Measurements from ENCODE around the gene TNFAIP8L2. TPM values are rescaled to one million over a fixed set of nuclear protein-coding genes. Genes with fewer than 3 reads are reported as not detected.
"Not testable (repeated sequence)": the region's sequence is repeated elsewhere in the genome, so short reads cannot be mapped to it uniquely, and the experiment has no call there.

TNFAIP8L2 gene
- total and polyA plus RNA-seq, 9 donors = 0.48 to 4.6 (median 2.1) TPM

GRCh38 chr1:151197863-151198253 lies 41.4 kb downstream of the TNFAIP8L2 start:
- H3K27me3 ChIP-seq = no peaks in the 10 kb centered on the region
- TF ChIP-seq EP300 (IDR thresholded peaks at IDR 0.05) (no peak), POLR2A (IDR thresholded peaks at IDR 0.05) (no peak)
- TF ChIP-seq, protein P1, sequence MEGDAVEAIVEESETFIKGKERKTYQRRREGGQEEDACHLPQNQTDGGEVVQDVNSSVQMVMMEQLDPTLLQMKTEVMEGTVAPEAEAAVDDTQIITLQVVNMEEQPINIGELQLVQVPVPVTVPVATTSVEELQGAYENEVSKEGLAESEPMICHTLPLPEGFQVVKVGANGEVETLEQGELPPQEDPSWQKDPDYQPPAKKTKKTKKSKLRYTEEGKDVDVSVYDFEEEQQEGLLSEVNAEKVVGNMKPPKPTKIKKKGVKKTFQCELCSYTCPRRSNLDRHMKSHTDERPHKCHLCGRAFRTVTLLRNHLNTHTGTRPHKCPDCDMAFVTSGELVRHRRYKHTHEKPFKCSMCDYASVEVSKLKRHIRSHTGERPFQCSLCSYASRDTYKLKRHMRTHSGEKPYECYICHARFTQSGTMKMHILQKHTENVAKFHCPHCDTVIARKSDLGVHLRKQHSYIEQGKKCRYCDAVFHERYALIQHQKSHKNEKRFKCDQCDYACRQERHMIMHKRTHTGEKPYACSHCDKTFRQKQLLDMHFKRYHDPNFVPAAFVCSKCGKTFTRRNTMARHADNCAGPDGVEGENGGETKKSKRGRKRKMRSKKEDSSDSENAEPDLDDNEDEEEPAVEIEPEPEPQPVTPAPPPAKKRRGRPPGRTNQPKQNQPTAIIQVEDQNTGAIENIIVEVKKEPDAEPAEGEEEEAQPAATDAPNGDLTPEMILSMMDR (IDR thresholded peaks at IDR 0.05) = no peak
- 3 to 5% (median 5%) methylated on average over 10 of the region's 10 CpGs for WGBS, 3 donors
- H3K4me3 ChIP-seq = peak overlapping the region; percentile 76
- intact Hi-C loops (cut with DNase I) = loop anchor here in 3 of 4 donors (5.0 to 10.0 kb wide), 3 partner anchors 54 to 127 kb away; partner anchors contain the start of genes PSMD4 (in 2 of the 3) and PI4KB (in 1 of the 3)
- peak overlapping the region in 1 of 2 donors; percentile 81 for H3K27ac ChIP-seq
- DNase-seq = no peak
- H3K36me3 ChIP-seq = no peaks in the 10 kb centered on the region
- H3K9me3 ChIP-seq = no peaks in the 10 kb centered on the region
- peaks cover 6% of the 10 kb centered on the region for H3K4me1 ChIP-seq (ENCODE audit: insufficient read depth)

DNA sequence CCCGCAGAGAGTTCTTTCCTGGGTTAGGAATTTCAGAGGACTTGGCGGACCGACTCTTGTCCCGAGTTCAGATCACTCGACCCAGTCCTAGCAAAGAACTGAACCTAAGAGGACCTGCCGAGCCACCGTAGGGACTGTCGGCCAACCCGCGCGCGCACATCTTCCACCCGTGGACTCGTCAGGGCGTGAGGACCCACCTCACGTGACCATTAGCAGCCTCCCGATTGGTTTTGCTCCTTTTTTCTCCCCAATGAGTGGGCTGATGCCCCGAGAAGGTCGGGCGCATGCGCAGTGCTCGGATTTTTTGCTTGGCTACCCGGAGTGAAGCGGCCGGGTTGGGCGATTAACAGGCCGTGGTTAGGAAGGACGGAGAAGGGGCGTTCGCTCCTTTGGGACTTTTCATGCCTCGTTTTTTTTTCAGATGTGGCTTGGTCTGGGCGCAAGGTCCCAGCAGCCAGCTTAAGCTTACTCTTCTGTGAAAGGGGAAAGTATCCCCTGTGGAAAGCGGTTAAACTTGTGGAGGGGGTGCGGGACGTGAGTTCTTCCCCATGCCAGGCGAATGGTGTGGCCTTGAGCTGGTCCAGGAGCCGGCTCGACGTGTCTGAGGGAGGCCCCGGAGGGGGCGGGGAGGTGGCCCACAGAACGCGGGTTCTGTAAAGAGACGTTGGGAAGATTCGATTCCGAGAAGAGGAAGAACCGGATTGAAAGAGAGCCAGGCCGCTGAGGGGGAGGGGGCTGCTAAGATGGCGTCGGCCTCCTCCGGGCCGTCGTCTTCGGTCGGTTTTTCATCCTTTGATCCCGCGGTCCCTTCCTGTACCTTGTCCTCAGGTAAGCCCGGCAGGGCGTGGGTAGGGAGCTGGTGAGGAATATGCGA lies 42.0 kb downstream of the TNFAIP8L2 start, which contains the start of gene PIP5K1A:
PIP5K1A (plus strand) TSS at position 299 of the 874 bp plus-strand sequence; CDS start at position 744, 445 bp downstream.
- Histone ChIP-seq H3K27ac (peak within 1 kb of the TSS; percentile 49 to 81), H3K27me3 (no peaks in the 10 kb centered on the region), H3K36me3 (no peaks in the 10 kb centered on the region), H3K4me1 (ENCODE audit: insufficient read depth) (peaks cover 6% of the 10 kb centered on the region), H3K9me3 (no peaks in the 10 kb centered on the region), H3K4me3 (peak within 1 kb of the TSS; percentile 76)
- intact Hi-C loops (cut with DNase I) = loop anchor here in 3 of 4 donors (5.0 to 10.0 kb wide), 3 partner anchors 54 to 126 kb away; partner anchors contain the start of genes PSMD4 (in 2 of the 3) and PI4KB (in 1 of the 3)
- TF ChIP-seq, protein P1 (IDR thresholded peaks at IDR 0.05) = no peak
- TF ChIP-seq POLR2A (IDR thresholded peaks at IDR 0.05) (peak; percentile 84), EP300 (IDR thresholded peaks at IDR 0.05) (no peak)
- peak; percentile 98 to 100 (median 99) for DNase-seq
- whole genome bisulfite sequencing, 3 donors = 0 to 1% (median 1%) methylated on average over 60 of the region's 60 CpGs

- DNase-seq = peak in 1 of 5 donors; percentile 37
- Histone ChIP-seq H3K4me1 (ENCODE audit: insufficient read depth) (peaks cover 6% of the 10 kb centered on the region), H3K9me3 (no peaks in the 10 kb centered on the region), H3K27me3 (no peaks in the 10 kb centered on the region), H3K4me3 (peak overlapping the region; percentile 76), H3K36me3 (no peaks in the 10 kb centered on the region), H3K27ac (no peak overlapping the region)
- intact Hi-C loops (cut with DNase I) = loop anchor here in 3 of 4 donors (5.0 to 10.0 kb wide), 3 partner anchors 52 to 125 kb away; partner anchors contain the start of genes PSMD4 (in 2 of the 3) and PI4KB (in 1 of the 3)
- TF ChIP-seq EP300 (IDR thresholded peaks at IDR 0.05) (no peak), POLR2A (IDR thresholded peaks at IDR 0.05) (no peak)
- TF ChIP-seq, protein P1 (IDR thresholded peaks at IDR 0.05) = no peak
- WGBS, 3 donors = 3 to 4% (median 3%) methylated on average over 11 of the region's 11 CpGs
These were observed 43.6 kb downstream of the TNFAIP8L2 start for GRCh38 chr1:151199873-151200581.

DNA sequence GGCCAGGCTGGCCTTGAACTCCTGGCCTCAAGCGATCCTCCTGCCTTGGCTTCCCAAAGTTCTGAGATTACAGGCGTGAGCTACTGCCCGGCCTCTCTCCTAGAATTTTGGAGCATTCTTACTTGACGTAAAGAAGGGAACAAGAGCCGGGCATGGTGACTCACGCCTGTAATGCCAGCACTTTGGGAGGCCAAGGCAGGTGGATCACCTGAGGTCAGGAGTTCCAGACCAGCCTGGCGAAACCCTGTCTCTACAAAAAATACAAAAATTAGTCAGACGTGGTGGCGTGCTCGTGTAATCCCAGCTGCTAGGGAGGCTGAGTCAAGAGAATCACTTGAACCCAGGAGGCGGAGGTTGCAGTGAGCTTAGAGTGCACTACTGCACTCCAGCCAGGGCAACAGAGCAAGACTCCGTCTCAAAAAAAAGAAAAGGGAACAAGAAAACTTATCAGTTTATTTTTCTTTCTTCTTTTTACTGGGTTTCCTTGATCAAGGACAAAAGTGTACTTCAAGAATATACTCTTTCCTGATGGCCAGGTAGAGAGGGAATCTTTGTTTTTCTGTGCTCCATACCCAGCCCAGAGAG lies 49.0 kb downstream of the TNFAIP8L2 start:
- H3K27me3 ChIP-seq; H3K9me3 ChIP-seq; DNase-seq; H3K4me1 ChIP-seq (ENCODE audit: insufficient read depth); H3K36me3 ChIP-seq; H3K4me3 ChIP-seq; H3K27ac ChIP-seq; intact Hi-C loops (cut with DNase I): not testable (repeated sequence)
- 84 to 89% (median 88%) methylated on average over 12 of the region's 12 CpGs for WGBS, 3 donors

Other genes starting within 250 kb of the TNFAIP8L2 start
- gene SETDB1, start 230.3 kb upstream of the TNFAIP8L2 start, total RNA-seq = 10 to 100 TPM; 21.9 to 49.4 (median 40.9) TPM
- gene SETDB1, start 230.3 kb upstream of the TNFAIP8L2 start, polyA plus RNA-seq = 10 to 100 TPM; 24.0 to 46.2 TPM
- gene CERS2, start 181.8 kb upstream of the TNFAIP8L2 start, total RNA-seq = 100 to 1,000 TPM in 5 of 7 donors, 10 to 100 TPM in 2; 91.9 to 198 (median 156) TPM
- 100 to 1,000 TPM; 124 to 339 TPM for gene CERS2, start 181.8 kb upstream of the TNFAIP8L2 start, polyA plus RNA-seq
- gene ANXA9, start 174.4 kb upstream of the TNFAIP8L2 start, total RNA-seq = 1 to 10 TPM in 3 of 7 donors, under 1 TPM in 4; 0.24 to 6.9 (median 0.79) TPM
- 1 to 10 TPM in 1 of 2 donors, under 1 TPM in 1; 0.44 to 1.2 TPM for gene ANXA9, start 174.4 kb upstream of the TNFAIP8L2 start, polyA plus RNA-seq
- gene MINDY1, start 149.7 kb upstream of the TNFAIP8L2 start, total RNA-seq = 10 to 100 TPM; 17.1 to 35.6 (median 26.9) TPM
- 10 to 100 TPM; 22.1 to 33.0 TPM for gene MINDY1, start 149.7 kb upstream of the TNFAIP8L2 start, polyA plus RNA-seq
- gene PRUNE1, start 148.2 kb upstream of the TNFAIP8L2 start, total RNA-seq = 10 to 100 TPM; 19.1 to 27.2 (median 22.9) TPM
- 10 to 100 TPM; 17.2 to 30.7 TPM for gene PRUNE1, start 148.2 kb upstream of the TNFAIP8L2 start, polyA plus RNA-seq
- gene BNIPL, start 120.1 kb upstream of the TNFAIP8L2 start, total RNA-seq = 10 to 100 TPM in 1 of 7 donors, 1 to 10 TPM in 1, under 1 TPM in 5; 0.17 to 10.6 (median 0.60) TPM
- under 1 TPM; 0.13 to 0.32 TPM for gene BNIPL, start 120.1 kb upstream of the TNFAIP8L2 start, polyA plus RNA-seq
- 1 to 10 TPM; 3.9 to 9.1 (median 7.3) TPM for gene C1orf56, start 108.9 kb upstream of the TNFAIP8L2 start, total RNA-seq
- gene C1orf56, start 108.9 kb upstream of the TNFAIP8L2 start, polyA plus RNA-seq = 1 to 10 TPM; 2.6 to 6.6 TPM
- gene CDC42SE1, start 97.0 kb upstream of the TNFAIP8L2 start, total RNA-seq = 10 to 100 TPM; 37.6 to 81.9 (median 56.3) TPM
- gene CDC42SE1, start 97.0 kb upstream of the TNFAIP8L2 start, polyA plus RNA-seq = 10 to 100 TPM; 26.0 to 73.4 TPM
- gene MLLT11, start 96.3 kb upstream of the TNFAIP8L2 start, total RNA-seq = 1 to 10 TPM; 1.3 to 9.5 (median 2.4) TPM
- 1 to 10 TPM; 1.1 to 3.6 TPM for gene MLLT11, start 96.3 kb upstream of the TNFAIP8L2 start, polyA plus RNA-seq
- gene GABPB2, start 85.9 kb upstream of the TNFAIP8L2 start, total RNA-seq = 10 to 100 TPM; 12.6 to 28.1 (median 24.2) TPM
- 10 to 100 TPM; 11.4 to 20.6 TPM for gene GABPB2, start 85.9 kb upstream of the TNFAIP8L2 start, polyA plus RNA-seq
- 10 to 100 TPM in 5 of 7 donors, 1 to 10 TPM in 2; 8.0 to 18.0 (median 14.7) TPM for gene SEMA6C, start 10.0 kb upstream of the TNFAIP8L2 start, total RNA-seq
- gene SEMA6C, start 10.0 kb upstream of the TNFAIP8L2 start, polyA plus RNA-seq = 10 to 100 TPM in 1 of 2 donors, 1 to 10 TPM in 1; 5.0 to 13.4 TPM
- 10 to 100 TPM; 12.6 to 20.3 (median 14.3) TPM for gene LYSMD1, start 9.3 kb downstream of the TNFAIP8L2 start, total RNA-seq
- 10 to 100 TPM; 14.3 to 15.5 TPM for gene LYSMD1, start 9.3 kb downstream of the TNFAIP8L2 start, polyA plus RNA-seq
- gene SCNM1, start 9.5 kb downstream of the TNFAIP8L2 start, total RNA-seq = 10 to 100 TPM; 18.6 to 32.7 (median 22.7) TPM
- 10 to 100 TPM; 33.0 to 38.9 TPM for gene SCNM1, start 9.5 kb downstream of the TNFAIP8L2 start, polyA plus RNA-seq
- 1 to 10 TPM in 2 of 7 donors, under 1 TPM in 3, not detected in 2; 0.42 to 1.4 (median 0.88) TPM for gene TMOD4, start 19.3 kb downstream of the TNFAIP8L2 start, total RNA-seq
- gene TMOD4, start 19.3 kb downstream of the TNFAIP8L2 start, polyA plus RNA-seq = under 1 TPM in 1 of 2 donors, not detected in 1; 0.15 TPM
- gene VPS72, start 33.5 kb downstream of the TNFAIP8L2 start, total RNA-seq = 10 to 100 TPM; 24.5 to 53.1 (median 48.9) TPM
- 10 to 100 TPM; 42.2 to 78.4 TPM for gene VPS72, start 33.5 kb downstream of the TNFAIP8L2 start, polyA plus RNA-seq
- 10 to 100 TPM; 33.0 to 62.8 (median 47.5) TPM for gene PIP5K1A, start 41.9 kb downstream of the TNFAIP8L2 start, total RNA-seq
- 10 to 100 TPM; 19.8 to 50.4 TPM for gene PIP5K1A, start 41.9 kb downstream of the TNFAIP8L2 start, polyA plus RNA-seq
- 100 to 1,000 TPM in 4 of 7 donors, 10 to 100 TPM in 3; 78.1 to 117 (median 108) TPM for gene PSMD4, start 98.1 kb downstream of the TNFAIP8L2 start, total RNA-seq
- 100 to 1,000 TPM; 116 to 167 TPM for gene PSMD4, start 98.1 kb downstream of the TNFAIP8L2 start, polyA plus RNA-seq
- 10 to 100 TPM; 20.6 to 37.2 (median 27.6) TPM for gene ZNF687, start 125.7 kb downstream of the TNFAIP8L2 start, total RNA-seq
- gene ZNF687, start 125.7 kb downstream of the TNFAIP8L2 start, polyA plus RNA-seq = 10 to 100 TPM in 1 of 2 donors, 1 to 10 TPM in 1; 6.4 to 16.3 TPM
- 10 to 100 TPM; 39.8 to 88.9 (median 63.8) TPM for gene PI4KB, start 170.8 kb downstream of the TNFAIP8L2 start, total RNA-seq
- 10 to 100 TPM; 40.4 to 65.1 TPM for gene PI4KB, start 170.8 kb downstream of the TNFAIP8L2 start, polyA plus RNA-seq
- 10 to 100 TPM; 11.8 to 27.9 (median 22.6) TPM for gene RFX5, start 190.6 kb downstream of the TNFAIP8L2 start, total RNA-seq
- gene RFX5, start 190.6 kb downstream of the TNFAIP8L2 start, polyA plus RNA-seq = 10 to 100 TPM; 12.1 to 38.7 TPM
- 100 to 1,000 TPM in 1 of 7 donors, 10 to 100 TPM in 6; 29.6 to 117 (median 87.3) TPM for gene SELENBP1, start 216.1 kb downstream of the TNFAIP8L2 start, total RNA-seq
- 10 to 100 TPM; 49.2 to 65.7 TPM for gene SELENBP1, start 216.1 kb downstream of the TNFAIP8L2 start, polyA plus RNA-seq
- 100 to 1,000 TPM; 190 to 219 (median 206) TPM for gene PSMB4, start 242.9 kb downstream of the TNFAIP8L2 start, total RNA-seq
- gene PSMB4, start 242.9 kb downstream of the TNFAIP8L2 start, polyA plus RNA-seq = 100 to 1,000 TPM; 221 to 274 TPM

Data from ovary (tissue), 9 donors.